ENCODE measurements around the gene DYRK1A.

Gene DYRK1A

GRCh38 chr21:37450445-37450941 lies 83.9 kb downstream of the DYRK1A start:
- no peak for TF ChIP-seq CTCF (IDR thresholded peaks at IDR 0.05; ENCODE audit: insufficient read depth, low read depth, low read length, missing control alignments)
- H3K4me3 ChIP-seq (ENCODE audit: low read depth, low read length) = no peak overlapping the region
- no peak for DNase-seq (ENCODE audit: low read depth)

- no peak for TF ChIP-seq CTCF (IDR thresholded peaks at IDR 0.05; ENCODE audit: insufficient read depth, low read depth, low read length, missing control alignments)
- no peak overlapping the region for H3K4me3 ChIP-seq (ENCODE audit: low read depth, low read length)
- DNase-seq (ENCODE audit: low read depth) = no peak
Observed at GRCh38 chr21:37451446-37451845, 84.9 kb downstream of the DYRK1A start.

GRCh38 chr21:37452227-37452626 lies 85.7 kb downstream of the DYRK1A start:
- TF ChIP-seq CTCF (IDR thresholded peaks at IDR 0.05; ENCODE audit: insufficient read depth, low read depth, low read length, missing control alignments) = no peak
- H3K4me3 ChIP-seq (ENCODE audit: low read depth, low read length) = no peak overlapping the region
- DNase-seq (ENCODE audit: low read depth) = no peak

GRCh38 chr21:37453350-37453749 lies 86.8 kb downstream of the DYRK1A start:
- H3K4me3 ChIP-seq (ENCODE audit: low read depth, low read length) = no peak overlapping the region
- no peak for TF ChIP-seq CTCF (IDR thresholded peaks at IDR 0.05; ENCODE audit: insufficient read depth, low read depth, low read length, missing control alignments)
- no peak for DNase-seq (ENCODE audit: low read depth)

GRCh38 chr21:37454869-37455503 lies 88.4 kb downstream of the DYRK1A start:
- no peak for TF ChIP-seq CTCF (IDR thresholded peaks at IDR 0.05; ENCODE audit: insufficient read depth, low read depth, low read length, missing control alignments)

GRCh38 chr21:37455504-37455911 lies 88.9 kb downstream of the DYRK1A start:
- DNase-seq (ENCODE audit: low read depth) = peak; percentile 39
- TF ChIP-seq CTCF (IDR thresholded peaks at IDR 0.05; ENCODE audit: insufficient read depth, low read depth, low read length, missing control alignments) = no peak
- H3K4me3 ChIP-seq (ENCODE audit: low read depth, low read length) = no peak overlapping the region

More at GRCh38 chr21:37454869-37455503, 88.4 kb downstream of the DYRK1A start:
- DNase-seq (ENCODE audit: low read depth) = no peak
- no peak overlapping the region for H3K4me3 ChIP-seq (ENCODE audit: low read depth, low read length)

All from GM12865 (cell line).